GM21447 (cell line): ENCODE results near the gene ATP10A.
"Not testable (repeated sequence)": the region's sequence is repeated elsewhere in the genome, so short reads cannot be mapped to it uniquely, and the experiment has no call there.

Source experiments
- ATAC-seq: cut with Tn5 transposase; IDR thresholded peaks from one replicate; pipeline ENCODE4 v1.9.1; 2021; ENCODE audit not compliant: unreplicated experiment

Gene ATP10A

DNA sequence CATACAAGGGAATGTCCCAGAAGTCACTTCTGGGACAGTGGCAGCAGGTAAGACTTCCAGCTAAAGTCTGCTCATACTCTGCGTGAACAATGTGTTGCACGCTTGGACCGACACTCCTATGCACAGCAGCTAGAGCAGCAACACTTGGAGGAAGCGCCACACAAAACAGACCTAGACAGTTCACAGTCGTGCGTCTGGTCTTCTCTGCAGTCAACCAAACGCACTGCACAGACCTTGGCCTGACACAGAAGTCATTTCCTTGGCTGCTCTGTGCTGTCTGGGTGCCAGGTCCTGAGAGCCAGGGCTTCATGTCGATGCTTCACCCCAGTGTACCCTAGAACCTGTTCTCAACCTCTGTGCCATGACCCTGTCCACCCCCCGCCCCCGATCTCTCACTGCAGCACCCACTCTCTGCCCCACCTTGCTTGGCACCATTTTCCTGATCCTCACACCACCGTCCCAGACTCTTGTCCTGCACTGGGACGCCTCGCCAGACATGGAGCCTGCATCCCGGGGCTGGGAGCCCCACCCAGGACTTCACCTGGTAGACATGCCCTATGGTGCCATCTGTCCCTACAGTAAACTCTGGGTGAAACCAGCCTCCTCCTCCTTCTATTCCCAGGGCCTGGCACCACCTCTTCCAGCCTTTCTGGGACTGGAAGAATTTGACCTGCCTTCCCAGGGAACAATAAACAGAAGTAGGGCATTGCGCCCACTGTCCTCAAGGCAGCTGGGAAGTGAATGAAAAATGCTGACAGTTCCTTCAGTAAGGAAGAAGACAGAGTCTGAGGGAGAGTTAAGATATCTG is 3.1 kb downstream of the ATP10A start:
- no peak for ATAC-seq

DNA sequence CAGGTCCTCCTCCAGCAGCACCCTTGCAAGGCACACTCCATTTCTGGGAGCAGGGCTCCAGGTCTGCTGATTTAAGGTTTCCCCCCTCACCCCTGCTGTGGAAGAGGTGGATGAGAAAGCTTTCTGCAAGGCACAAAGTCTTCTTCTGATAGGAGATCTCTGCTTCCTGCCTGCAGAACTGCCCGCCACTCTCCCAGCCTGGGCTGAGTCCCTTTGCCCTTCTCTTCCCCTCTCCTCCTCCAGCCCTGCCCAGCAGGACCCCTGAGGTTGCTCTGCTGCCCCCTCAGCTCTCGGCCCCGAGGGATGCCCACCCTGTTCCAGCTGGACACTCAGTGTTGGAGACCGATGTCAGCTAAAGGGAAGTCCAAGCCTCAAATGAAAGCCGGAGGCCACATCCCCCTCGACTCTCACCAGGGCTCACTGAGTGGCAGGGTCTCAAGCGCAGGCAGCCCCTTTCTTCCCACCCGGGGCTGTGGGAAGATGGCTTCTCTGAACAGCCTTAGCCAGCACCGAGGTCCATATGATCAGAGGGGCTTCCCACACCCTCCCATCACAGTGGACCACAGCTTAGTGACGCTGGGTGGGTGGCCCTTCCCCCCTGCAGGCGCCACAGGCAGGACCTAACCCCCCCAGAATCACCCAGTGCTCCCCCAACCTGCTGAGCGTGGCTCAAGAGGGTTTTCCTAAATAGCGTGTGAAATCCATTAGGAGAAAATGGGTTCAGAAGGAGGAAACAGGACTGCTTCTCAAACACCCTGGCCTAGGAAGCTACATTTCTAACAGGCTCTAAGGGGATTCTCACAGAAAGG is 4.0 kb downstream of the ATP10A start:
- ATAC-seq, result no peak

DNA sequence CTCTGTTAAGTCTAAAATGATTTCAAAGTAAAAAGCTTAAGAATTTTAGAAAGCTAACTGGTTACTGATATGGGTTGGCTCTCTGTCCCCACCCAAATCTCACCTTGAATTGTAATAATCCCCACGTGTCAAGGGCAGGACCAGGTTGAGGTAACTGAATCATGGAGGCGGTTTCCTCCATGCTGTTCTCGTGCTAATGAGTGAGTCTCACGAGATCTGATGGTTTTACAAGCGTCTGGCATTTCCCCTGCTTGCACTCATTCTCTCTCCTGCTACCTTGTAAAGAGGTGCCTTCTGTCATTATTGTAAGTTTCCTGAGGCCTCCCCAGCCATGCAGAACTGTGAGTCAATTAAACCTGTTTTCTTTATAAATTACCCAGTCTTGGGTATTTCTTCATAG is 7.1 kb downstream of the ATP10A start:
- not testable (repeated sequence) for ATAC-seq

DNA sequence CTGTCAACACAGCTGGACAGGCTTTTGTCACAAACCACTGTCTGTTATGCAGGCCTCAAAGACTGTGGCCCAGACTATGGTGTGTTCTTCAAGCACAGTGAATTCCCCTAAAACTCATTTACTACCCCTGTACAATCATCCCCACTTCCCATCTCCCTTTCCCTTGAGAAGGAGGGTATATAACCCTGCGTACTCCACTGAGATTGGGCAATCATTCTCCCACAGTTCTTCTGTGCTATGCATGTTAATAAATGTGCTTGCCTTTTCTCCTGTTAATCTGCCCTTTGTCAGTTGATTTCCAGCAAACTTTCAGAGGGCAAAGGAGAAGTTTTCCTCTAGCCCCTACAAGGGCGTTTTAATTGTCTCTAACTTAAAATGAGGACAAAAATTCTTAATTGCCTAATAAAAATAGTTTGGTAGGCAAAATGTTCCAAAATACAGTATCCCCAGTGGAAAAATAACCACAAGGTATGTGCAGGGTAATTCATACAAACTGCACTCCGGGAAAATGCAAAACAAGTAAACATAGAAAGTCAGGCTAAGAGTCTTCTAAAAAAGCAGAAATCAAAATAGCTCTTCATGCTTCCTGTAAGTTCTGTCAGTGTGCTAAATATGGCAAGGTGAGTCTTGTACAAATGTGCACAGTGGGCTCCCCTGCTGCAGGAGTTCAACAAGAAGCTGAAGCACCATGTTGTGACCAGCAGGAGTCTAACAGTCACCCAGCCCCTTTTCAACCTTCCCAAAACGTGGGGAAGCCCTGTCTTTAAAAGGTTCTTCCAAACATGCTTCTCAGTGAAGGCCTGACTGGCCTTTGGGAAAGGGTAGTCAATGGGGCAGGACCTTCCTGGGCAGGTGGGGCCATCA is 10.2 kb downstream of the ATP10A start:
- ATAC-seq, result no peak

DNA sequence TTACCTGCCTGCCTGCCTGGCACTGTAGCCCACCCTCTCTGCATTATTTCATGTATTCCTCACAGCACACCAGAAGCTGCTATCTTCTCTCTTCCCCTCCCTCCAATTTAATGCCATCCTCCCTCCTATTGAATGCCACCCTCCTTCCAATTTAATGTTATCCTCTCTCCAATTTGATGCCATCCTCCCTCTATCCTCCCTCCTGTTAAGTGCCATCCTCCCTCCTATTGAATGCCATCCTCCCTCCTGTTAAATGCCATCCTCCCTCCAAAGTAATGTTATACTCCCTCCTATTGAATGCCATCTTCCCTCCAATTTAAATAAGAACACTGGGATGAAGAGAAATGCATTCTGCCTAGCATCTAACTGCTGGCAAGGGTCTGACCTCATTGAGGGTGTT is 11.1 kb downstream of the ATP10A start:
- no peak for ATAC-seq

DNA sequence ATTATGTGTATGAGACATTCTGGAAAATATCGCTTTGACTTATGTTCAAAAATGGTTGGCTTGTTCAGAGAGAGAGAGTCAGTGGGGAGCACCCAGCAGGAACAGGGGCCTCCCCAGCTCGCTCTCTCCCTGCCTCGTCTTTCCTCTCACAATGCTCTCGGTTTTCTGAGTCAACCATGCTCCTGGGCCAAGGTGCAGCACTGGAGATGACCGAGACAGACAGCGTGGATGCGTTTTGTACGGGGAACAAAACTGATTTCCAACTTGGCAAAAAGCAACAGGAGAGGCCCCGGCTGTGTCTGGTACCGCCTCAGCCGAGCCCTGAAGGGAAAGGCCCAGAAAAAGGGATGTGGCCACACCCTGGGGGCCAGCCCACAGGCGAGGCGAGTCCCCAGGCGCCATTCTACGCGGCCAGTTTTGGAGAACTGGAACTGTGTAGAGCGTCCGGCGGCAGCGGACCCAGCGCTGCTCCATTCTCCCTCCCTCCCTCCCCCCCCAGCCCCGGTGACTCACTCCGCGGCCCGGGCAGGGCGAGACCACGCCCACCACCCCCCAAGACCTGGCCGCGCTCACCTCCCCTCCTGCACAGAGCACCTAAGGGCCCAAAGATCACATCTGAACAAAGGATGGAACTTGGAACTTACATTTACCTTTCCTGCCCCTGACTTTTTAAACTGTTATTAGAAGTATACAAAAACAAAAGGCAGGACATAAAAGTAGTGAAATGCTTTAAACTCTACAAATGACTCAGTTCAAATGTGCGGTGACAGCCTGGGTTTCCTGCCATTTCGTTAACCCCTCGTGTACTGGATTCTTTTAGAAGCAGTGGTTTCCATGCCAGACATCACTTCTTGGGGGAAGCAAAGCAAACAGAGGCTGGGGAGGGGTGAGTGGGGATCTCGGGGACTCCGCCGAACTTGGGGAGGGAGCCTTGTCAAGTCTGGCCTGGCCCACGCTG is 12.7 kb downstream of the ATP10A start:
- ATAC-seq, result peak; percentile 72

DNA sequence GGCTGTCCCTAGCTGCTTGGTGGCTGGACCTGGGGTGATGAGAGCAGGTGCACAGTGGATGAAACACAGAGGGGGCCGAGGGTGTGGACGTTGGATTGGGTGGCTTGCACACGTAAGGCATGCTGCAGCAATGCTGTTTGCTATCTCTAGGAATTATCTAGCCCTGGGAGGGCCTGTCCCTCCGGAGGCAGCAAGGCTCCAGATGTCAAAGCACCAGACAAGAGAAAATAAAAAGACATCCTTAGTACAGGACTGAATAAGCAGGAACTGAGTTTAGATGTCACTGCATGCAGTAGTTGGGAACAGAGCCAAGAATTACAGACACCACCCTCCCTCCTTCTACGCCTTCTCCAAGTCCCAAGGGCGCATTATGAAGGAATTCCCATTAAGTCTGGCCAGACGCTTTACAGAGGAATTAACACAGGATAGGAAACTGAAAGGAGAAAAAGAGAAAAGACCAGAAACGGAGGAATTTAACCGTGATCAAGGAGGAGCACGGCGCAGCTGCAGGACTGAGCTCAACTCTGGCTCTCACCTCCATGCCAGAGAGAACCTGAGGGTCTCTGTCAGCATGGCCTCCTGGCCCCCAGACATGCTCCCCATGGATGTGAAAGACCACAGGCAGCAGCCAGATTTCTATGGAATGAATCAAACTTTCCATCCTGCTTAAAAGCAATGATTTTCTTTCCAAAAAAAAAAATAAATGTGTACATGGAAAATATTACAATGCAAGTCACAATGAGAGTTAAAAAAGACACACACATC is 13.8 kb downstream of the ATP10A start:
- no peak for ATAC-seq

DNA sequence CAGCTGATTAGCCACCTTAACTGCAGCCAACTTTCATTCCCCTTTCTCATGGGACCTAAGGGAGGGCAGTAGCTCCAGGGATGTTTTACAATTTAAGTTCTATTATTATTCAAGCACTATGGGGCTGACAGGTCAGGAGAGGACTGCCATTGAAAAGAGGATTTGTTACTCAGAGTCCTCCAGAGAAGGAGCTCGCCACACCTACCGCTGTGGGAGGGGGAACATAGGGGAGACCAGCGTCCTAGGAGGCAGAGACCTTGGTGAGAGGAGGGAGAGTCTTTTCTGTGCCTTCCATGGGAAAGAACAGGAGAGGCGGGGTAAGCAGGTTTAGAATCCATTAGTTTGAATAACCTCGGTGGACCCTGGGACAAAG is 14.4 kb downstream of the ATP10A start:
- no peak for ATAC-seq

DNA sequence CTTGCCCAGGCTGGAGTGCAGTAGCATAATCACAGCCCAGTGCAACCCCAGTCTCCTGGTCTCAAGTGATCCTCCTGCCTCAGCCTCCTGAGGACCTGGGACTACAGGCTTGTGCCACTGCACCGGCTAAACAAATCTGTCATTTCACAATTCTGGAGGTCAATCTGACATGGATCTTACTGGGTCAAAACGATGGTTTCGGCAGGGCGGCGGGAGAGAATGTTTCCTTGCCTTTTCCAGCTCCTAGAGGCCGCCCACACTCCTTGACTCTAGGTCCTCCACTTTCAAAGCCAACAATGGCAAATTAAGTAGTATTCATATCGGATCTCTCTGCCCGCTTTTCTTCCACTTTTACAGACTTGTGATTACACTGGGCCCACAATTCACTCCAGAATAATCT is 14.8 kb downstream of the ATP10A start:
- ATAC-seq, result no peak

DNA sequence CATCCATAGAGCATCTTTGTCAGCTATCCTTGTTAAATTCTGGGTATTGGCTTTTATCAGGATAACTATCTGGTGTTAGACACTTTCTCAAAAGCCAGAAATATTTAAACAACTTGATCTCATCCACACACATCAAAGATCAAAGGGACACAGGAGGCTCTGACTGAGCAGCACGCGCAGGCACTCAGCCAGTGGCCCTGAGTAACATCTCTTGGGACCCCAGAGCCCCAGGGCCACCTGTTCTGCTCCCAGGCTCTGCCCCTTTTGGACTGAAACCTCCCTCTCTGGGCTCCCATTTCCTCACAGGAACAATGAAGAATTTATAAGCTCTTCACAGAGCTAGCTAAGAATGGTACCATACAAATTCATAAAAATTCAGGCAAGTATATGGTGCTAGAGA is 16.1 kb downstream of the ATP10A start:
- ATAC-seq, result no peak

DNA sequence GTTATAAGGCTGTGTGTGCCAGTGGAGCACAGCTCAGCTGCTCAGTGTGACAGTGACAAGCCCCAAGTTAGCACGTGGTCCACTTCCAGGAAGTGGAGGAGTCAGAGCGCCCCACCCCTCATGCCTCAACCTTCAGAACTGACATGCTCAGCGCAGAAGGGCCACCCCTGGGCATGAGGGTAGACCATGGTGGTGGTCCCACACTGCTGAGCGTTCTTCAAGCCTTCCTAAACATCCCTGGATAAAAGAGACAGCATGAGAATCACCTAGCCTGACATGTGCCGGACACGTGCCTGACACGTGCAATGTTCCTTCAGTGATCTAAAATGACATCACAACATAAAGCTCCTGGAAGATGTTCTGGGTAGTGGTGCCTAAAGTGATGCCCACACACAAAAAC is 16.8 kb downstream of the ATP10A start:
- ATAC-seq, result no peak

DNA sequence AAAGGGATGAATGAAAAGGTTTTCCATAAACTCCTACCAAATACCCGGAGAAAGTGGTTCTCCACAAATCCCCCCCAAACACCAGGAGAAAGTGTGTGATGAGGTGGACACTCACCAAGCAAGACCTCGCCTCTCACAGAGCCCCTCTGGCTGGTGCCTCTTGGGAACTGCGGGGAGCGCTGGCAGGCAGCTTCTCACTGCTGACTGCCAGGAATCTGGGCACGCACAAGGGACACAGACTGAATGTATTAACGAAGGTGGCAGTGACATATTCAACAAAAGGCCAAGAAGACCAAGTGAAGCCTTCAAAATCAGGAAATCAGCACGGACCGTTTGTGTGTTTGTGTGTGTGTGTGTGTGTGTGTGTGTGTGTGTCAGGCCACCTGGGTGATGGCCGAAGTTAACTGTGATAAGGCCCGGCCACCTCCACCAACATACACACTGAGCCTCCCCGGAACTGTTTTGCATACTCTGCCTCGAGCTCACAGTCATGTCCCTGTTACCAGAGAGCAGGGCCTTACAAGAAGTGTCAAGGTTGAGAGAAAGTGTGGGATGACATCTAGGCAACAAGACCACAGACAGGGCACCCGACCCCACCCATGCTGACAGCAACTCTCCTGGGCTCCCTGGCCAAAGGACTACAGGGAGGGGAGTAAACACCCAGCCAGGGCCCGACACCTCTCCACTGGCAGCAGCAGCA is 18.0 kb downstream of the ATP10A start:
- ATAC-seq, result no peak

DNA sequence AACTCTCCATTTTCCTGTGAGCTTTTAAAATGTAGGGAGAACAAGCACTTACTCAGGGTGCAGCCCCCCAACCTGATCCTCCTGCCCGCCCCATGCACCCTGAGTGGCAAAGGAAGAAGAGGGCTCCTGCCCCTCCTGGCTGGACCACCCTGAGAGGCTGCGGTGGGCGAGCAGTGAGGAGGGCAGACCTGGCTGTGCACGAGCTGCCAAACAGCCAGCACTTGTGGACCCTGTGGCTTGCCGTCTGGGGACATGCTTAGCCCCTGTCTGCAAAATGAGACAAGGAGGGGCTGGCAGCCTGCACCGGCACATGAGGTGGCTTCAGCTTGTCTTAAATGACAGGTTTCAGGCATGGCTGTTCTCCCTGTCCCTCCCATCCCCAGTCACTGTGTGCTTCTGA is 18.6 kb downstream of the ATP10A start:
- ATAC-seq, result no peak

DNA sequence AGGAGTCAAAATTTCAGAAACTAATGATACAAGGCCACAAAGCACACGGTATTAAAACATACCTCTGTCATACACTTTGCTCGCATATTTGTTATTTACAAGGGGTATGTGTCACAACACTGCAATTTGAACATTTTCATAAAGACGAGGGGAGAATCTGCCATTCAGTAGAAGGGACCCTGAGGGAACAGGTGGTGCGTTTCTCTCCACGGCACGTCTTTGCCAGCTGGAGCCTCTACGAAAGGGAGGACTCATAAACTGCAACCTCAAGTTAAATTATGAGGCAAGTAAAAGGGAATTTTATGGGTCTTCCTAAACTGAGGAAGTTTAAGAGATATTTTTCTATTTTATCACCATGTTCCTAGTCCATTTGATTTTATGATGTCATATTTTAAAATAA is 19.1 kb downstream of the ATP10A start:
- no peak for ATAC-seq

DNA sequence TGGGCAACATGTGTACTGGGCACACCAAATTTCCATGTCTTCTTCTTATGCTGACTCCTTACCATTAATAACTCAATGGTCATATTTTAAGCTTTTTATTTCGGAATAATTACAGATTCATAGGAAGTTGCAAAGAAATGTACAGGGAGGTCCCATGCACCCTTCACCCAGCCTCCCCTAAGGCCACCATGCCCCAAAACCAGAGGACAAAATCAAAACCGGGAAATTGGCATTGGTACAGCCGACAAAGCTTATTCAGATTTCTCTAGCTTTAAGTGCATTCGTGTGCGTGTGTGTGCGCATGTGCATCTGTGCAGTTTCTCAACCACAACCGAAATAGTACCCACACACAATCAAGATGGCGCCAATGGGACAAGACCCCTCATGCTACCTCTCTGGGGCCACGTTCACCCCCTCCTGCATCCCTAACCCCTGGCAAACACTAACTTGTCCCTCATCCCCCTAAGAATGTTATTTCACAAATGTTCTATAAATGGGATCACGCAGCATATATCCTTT is 23.4 kb downstream of the ATP10A start:
- ATAC-seq, result no peak

DNA sequence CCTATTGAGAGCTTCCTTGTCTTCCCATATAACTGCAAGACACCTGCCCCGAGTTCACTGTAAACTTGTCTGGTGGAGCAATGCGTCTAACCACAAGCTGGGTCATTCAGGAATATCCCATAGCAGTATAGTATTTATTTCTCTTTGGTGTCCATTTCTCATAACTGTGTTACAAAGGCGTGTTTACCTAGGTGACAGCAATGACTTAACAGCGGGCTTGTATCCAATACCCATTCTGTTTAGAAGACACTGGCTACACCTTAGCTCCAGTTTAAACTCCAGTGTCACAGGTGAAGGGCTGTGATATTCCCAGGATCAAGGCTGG is 24.3 kb downstream of the ATP10A start:
- ATAC-seq, result no peak

DNA sequence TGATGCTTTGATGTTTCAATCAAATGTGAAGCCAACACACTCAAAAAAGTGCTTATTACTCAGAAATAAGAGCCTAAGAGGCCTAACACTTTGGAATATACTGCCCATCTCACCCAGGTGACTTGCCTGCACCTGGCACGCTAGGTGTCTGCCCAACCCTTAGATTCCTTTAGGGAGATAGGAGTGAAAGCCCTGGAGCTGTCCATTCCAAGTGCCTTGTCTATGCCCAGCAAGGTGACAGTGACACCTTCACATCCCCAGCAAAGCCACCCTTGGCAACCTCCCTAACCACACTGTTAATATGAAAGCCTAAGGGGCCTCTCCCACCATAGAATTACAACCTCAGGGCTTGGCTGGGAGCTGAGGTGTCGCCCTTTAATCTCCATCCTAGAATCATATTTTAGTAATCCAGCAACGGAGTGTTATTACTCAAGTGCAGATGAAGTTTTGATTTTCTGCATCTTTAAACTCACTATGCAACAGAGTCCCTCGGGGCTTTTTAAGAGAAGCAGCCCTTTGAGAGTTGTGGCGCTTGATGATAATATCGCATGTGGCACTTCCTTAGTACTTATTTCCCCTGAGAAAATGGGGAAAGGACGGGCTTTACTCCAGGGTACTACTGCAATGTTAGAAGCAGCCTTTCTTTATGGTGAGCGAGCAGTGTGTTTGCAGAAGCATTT is 24.8 kb downstream of the ATP10A start:
- no peak for ATAC-seq

DNA sequence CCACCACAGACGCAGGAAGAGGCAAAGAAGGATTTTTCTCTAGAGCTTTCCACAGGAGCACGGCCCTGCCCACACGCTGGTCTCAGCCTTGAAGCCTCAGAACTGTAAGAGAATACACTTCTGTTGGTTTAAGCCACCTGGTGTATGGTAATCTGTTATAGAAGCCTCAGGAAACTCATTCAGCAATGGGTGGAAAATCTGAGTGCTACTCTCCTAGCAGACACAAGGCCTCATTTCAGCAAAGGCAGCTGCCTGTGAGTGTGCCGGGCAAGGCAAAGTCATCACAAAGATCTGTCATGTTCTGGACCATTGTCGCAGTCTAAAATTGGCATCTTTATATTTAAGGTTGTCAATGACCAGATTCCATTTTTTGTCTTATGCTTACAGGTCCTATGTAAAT is 31.0 kb downstream of the ATP10A start:
- no peak for ATAC-seq
